Tibial artery (tissue), 4 donors: ENCODE data around the gene LAMTOR1.

Source experiments
- DNase-seq, 2 donors: peaks; one replicate each; pipeline ENCODE4 v3.0.0-alpha.2; 2019
- H3K27ac ChIP-seq, 2 donors: fragments of 200-600 bp; sonication (generic) in 1 of 2; 1 replicate in 1 of 2; 2 replicates in 1 of 2; pipeline ENCODE4 v1.5.1; 2018 to 2019; ENCODE audit warnings: mild to moderate bottlenecking in 1 of 2
- H3K27me3 ChIP-seq, 2 donors: fragments of 200-600 bp; sonication (generic) in 1 of 2; one replicate each; pipeline versions ENCODE4 v1.5.1 to v1.6.0; 2016 to 2019
- H3K36me3 ChIP-seq, 3 donors: fragments of 200-600 bp; sonication (generic) in 2 of 3; one replicate each; pipeline ENCODE4 v1.5.1; 2016 to 2019; ENCODE audit warnings: mild to moderate bottlenecking in 2 of 3
- H3K4me1 ChIP-seq, 4 donors: fragments of 200-600 bp; sonication (generic) in 2 of 4; 1 replicate in 3 of 4; 2 replicates in 1 of 4; pipeline ENCODE4 v1.5.1; 2016 to 2019
- H3K4me3 ChIP-seq, 2 donors: fragments of 200-600 bp; sonication (generic) in 1 of 2; 1 replicate in 1 of 2; 2 replicates in 1 of 2; pipeline ENCODE4 v1.5.1; 2018 to 2019; ENCODE audit warnings: mild to moderate bottlenecking in 2 of 2
- H3K9me3 ChIP-seq, 3 donors: fragments of 200-600 bp; sonication (generic) in 1 of 3; one replicate each; pipeline ENCODE4 v1.5.1; 2016 to 2019
- CTCF ChIP-seq, 2 experiments: fragments of 200-600 bp in 1 of 2; fragments of 450-650 bp in 1 of 2; IDR thresholded peaks; one replicate each; pipeline ENCODE4 v1.5.1; 2017 to 2019; ENCODE audit warnings: antibody characterized with exemption in 2 of 2, mild to moderate bottlenecking in 1 of 2, moderate library complexity in 1 of 2
- intact Hi-C: fragments of 100-400 bp; cut with DNase I; formaldehyde crosslinking; loops from one replicate; pipeline ENCODE4 v1.15.0; 2023; ENCODE audit warnings: low total_unique reads

LAMTOR1 gene

GRCh38 chr11:72116019-72116755 lies 13.1 kb upstream of the LAMTOR1 start:
- no peak for DNase-seq
- no peaks in the 10 kb centered on the region for H3K9me3 ChIP-seq
- no peak overlapping the region for H3K27ac ChIP-seq
- TF ChIP-seq CTCF (IDR thresholded peaks at IDR 0.05): no peak
- H3K4me1 ChIP-seq: peaks cover 0 to 12% (median 4%) of the 10 kb centered on the region in 4 donors
- no peak overlapping the region for H3K4me3 ChIP-seq
- peaks cover 0 to 24% of the 10 kb centered on the region in 2 donors for H3K27me3 ChIP-seq
- H3K36me3 ChIP-seq: no peaks in the 10 kb centered on the region
- intact Hi-C loops: no loop called here

- peaks cover 0 to 17% of the 10 kb centered on the region in 2 donors for H3K27me3 ChIP-seq
- no peaks in the 10 kb centered on the region for H3K9me3 ChIP-seq
- H3K4me3 ChIP-seq: no peak overlapping the region
- intact Hi-C loops: no loop called here
- peaks cover 0 to 15% (median 7%) of the 10 kb centered on the region in 4 donors for H3K4me1 ChIP-seq
- H3K27ac ChIP-seq: no peak overlapping the region
- no peak for DNase-seq
- H3K36me3 ChIP-seq: peaks cover 0 to 4% (median 0%) of the 10 kb centered on the region in 3 donors
- TF ChIP-seq CTCF (IDR thresholded peaks at IDR 0.05): no peak
Observed at GRCh38 chr11:72114570-72114969, 11.5 kb upstream of the LAMTOR1 start.

GRCh38 chr11:72112978-72113808 lies 10.1 kb upstream of the LAMTOR1 start:
- H3K27me3 ChIP-seq: peaks cover 0 to 9% of the 10 kb centered on the region in 2 donors
- H3K27ac ChIP-seq: peak overlapping the region; percentile 90 to 94
- DNase-seq: no peak
- H3K4me3 ChIP-seq: peak overlapping the region; percentile 58 to 66
- peaks cover 0 to 17% (median 5%) of the 10 kb centered on the region in 3 donors for H3K36me3 ChIP-seq
- intact Hi-C loops: no loop called here
- H3K9me3 ChIP-seq: no peaks in the 10 kb centered on the region
- peaks cover 0 to 15% (median 7%) of the 10 kb centered on the region in 4 donors for H3K4me1 ChIP-seq
- no peak for TF ChIP-seq CTCF (IDR thresholded peaks at IDR 0.05)

- Histone ChIP-seq H3K4me1 (peaks cover 0 to 15% (median 7%) of the 10 kb centered on the region in 4 donors), H3K27ac (peak within 1 kb of the TSS; percentile 90 to 94), H3K36me3 (peaks cover 0 to 24% (median 6%) of the 10 kb centered on the region in 3 donors), H3K4me3 (peak within 1 kb of the TSS; percentile 58 to 66), H3K9me3 (no peaks in the 10 kb centered on the region), H3K27me3 (peaks cover 0 to 5% of the 10 kb centered on the region in 2 donors)
- TF ChIP-seq CTCF (IDR thresholded peaks at IDR 0.05): no peak
- intact Hi-C loops: no loop called here
- peak; percentile 99 to 100 for DNase-seq
Observed at GRCh38 chr11:72112143-72112977, 9.3 kb upstream of the LAMTOR1 start, which contains the start of gene ANAPC15. TSS of gene ANAPC15 (minus strand) at chr11:72112695. CDS start at chr11:72111276, 1,419 bp downstream.
